ENCODE measurements around the gene VAT1L. TPM values are rescaled to one million over a fixed set of nuclear protein-coding genes. Genes with fewer than 3 reads are reported as not detected.

VAT1L gene
- total RNA-seq, 4 donors from 2014 or later: 1.7 to 6.3 (median 2.9) TPM

DNA sequence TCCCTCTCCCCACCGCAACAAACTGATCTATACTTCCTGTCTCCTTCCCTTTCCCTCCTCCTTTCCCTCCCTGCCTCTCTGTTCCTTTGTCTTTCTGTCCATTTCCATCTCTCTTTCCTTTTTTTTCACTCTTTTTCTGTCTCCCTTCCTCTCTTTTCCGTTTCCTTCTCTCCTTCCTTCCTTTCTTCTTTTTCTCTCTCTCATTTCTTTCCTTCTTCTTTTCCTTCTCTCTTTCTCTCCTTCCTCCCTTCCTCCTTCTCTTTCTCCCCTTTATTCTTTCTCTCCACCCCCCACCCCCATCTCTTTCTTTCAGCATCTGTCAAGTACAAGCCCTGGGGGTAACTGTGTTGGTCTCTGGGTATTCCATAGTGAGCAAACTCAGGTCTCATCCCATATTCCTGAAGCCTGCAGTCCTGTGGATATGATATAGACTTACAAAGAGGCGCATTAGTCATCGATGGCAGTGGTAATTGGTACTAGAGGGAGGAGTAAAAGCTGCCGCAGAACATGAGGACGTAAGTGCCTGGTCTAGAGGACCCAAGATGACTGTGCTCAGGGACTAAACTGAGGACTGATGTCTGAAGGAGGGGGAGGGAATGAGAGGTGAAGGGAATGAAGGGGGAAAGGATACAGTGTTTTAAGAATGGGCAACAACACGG, 50.4 kb downstream of the VAT1L start:
- WGBS: 88% methylated on average over 7 of the region's 7 CpGs
- TF ChIP-seq EP300 (IDR thresholded peaks at IDR 0.05) (no peak), POLR2A (IDR thresholded peaks at IDR 0.05; ENCODE audit: low read depth) (no peak), CTCF (IDR thresholded peaks at IDR 0.05) (no peak), POLR2AphosphoS5 (IDR thresholded peaks at IDR 0.05) (no peak)
- no peak for DNase-seq (ENCODE audit: extremely low spot score)
- Histone ChIP-seq H3K4me3 (no peak overlapping the region), H3K27ac (replicated peaks in 1 of 4) (no peak overlapping the region), H3K4me1 (peaks cover 0 to 4% (median 0%) of the 10 kb centered on the region in 4 donors), H3K36me3 (no peaks in the 10 kb centered on the region), H3K27me3 (peaks cover 0 to 8% (median 0%) of the 10 kb centered on the region in 4 donors), H3K9me3 (no peaks in the 10 kb centered on the region)
- intact Hi-C loops (cut with DNase I): no loop called here

DNA sequence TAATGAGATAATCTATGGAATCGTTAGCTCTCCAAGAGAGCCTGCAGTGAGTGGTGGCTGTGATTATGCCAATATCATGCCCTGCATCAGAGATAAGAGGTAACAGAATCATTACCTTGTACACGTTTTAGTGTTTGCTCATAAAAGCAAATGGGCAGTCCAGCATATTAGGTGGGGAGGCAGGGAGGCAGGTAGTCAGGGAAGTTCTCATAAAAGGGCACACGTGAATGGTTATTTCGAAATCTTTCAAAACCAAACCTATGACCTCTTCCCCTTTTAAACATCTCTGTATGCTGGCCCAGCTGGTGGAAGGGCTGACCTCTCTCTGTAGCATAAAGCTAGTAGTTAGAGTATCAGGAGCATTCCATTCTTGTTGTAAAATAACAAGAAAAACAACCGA, 51.7 kb downstream of the VAT1L start:
- Histone ChIP-seq H3K4me1 (no peaks in the 10 kb centered on the region), H3K9me3 (no peaks in the 10 kb centered on the region), H3K36me3 (no peaks in the 10 kb centered on the region), H3K4me3 (no peak overlapping the region), H3K27ac (replicated peaks in 1 of 4) (no peak overlapping the region), H3K27me3 (peaks cover 0 to 10% (median 0%) of the 10 kb centered on the region in 4 donors)
- intact Hi-C loops (cut with DNase I): no loop called here
- DNase-seq (ENCODE audit: extremely low spot score): no peak
- 77% methylated on average over 5 of the region's 5 CpGs for WGBS
- TF ChIP-seq POLR2A (IDR thresholded peaks at IDR 0.05; ENCODE audit: low read depth) (no peak), EP300 (IDR thresholded peaks at IDR 0.05) (no peak), POLR2AphosphoS5 (IDR thresholded peaks at IDR 0.05) (no peak), CTCF (IDR thresholded peaks at IDR 0.05) (no peak)

DNA sequence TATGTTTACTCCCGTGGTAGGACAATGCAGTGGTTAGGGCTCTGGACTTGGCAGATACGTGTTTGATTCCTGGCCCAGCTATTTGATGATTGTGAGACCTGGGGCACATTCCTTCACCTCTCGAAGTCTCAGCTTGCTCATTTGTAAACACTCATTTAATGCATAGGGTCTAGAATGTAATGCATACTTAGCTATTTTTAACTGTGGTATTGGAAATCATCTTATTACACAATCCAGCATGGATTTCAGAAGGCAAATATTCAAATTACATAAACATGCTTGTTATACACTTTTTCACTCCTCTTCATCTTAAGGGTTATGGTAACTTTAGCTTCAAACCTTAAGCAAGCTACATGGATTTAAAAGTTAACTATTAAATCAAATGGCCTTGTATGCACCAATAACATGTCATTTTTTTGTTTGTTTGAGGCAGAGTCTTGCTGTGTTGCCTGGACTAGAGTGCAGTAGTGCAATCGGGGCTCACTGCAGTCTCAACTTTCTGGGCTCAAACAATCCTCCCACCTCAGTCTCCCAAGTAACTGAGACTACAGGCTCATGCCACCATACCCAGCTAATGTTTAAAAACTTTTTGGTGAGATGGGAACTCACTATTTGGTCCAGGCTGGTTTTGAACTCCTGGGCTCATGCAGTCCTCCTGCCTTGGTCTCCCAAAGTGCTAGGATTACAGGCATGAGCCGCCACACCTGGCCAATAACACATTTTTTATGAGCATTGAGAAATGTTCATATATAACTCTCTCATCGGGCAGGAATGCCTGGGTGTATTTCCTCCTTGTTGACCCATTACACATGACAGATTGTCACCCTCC, 52.5 kb downstream of the VAT1L start:
- H3K27ac ChIP-seq (replicated peaks in 1 of 4): no peak overlapping the region
- H3K9me3 ChIP-seq: no peaks in the 10 kb centered on the region
- peaks cover 0 to 15% (median 0%) of the 10 kb centered on the region in 4 donors for H3K27me3 ChIP-seq
- TF ChIP-seq EP300 (IDR thresholded peaks at IDR 0.05) (no peak), CTCF (IDR thresholded peaks at IDR 0.05) (no peak), POLR2AphosphoS5 (IDR thresholded peaks at IDR 0.05) (no peak), POLR2A (IDR thresholded peaks at IDR 0.05; ENCODE audit: low read depth) (no peak)
- H3K36me3 ChIP-seq: no peaks in the 10 kb centered on the region
- no peak overlapping the region for H3K4me3 ChIP-seq
- DNase-seq (ENCODE audit: extremely low spot score): no peak
- no peaks in the 10 kb centered on the region for H3K4me1 ChIP-seq
- 70% methylated on average over 6 of the region's 6 CpGs for WGBS
- intact Hi-C loops (cut with DNase I): no loop called here

GRCh38 chr16:77841502-77841763, 53.1 kb downstream of the VAT1L start:
- no peak overlapping the region for H3K27ac ChIP-seq (replicated peaks in 1 of 4)
- no peak for DNase-seq (ENCODE audit: extremely low spot score)
- no peaks in the 10 kb centered on the region for H3K36me3 ChIP-seq
- WGBS: 73% methylated on average over 3 of the region's 3 CpGs
- no peaks in the 10 kb centered on the region for H3K9me3 ChIP-seq
- H3K27me3 ChIP-seq: peaks cover 0 to 15% (median 0%) of the 10 kb centered on the region in 4 donors
- no peak for TF ChIP-seq EP300 (IDR thresholded peaks at IDR 0.05)
- TF ChIP-seq POLR2A (IDR thresholded peaks at IDR 0.05; ENCODE audit: low read depth): no peak
- no peak for TF ChIP-seq CTCF (IDR thresholded peaks at IDR 0.05)
- no peak for TF ChIP-seq POLR2AphosphoS5 (IDR thresholded peaks at IDR 0.05)
- no peak overlapping the region for H3K4me3 ChIP-seq
- no peaks in the 10 kb centered on the region for H3K4me1 ChIP-seq
- intact Hi-C loops (cut with DNase I): no loop called here
